GM20000 (cell line): Measurements from ENCODE around the gene LACC1.
A peak's percentile ranks its signal among the peaks of the same experiment; 100 is the strongest.

Experiments used
- DNase-seq: peaks from one replicate; pipeline ENCODE4 v3.0.0; 2012; ENCODE audit warnings: low spot score
- TF ChIP-seq, protein P1 (sequence below): IDR thresholded peaks from 2 replicates; pipeline ENCODE4 v1.5.1; 2012; ENCODE audit warnings: mild to moderate bottlenecking, control low read depth; ENCODE audit errors: extremely low read depth, missing control alignments

LACC1 gene

DNA sequence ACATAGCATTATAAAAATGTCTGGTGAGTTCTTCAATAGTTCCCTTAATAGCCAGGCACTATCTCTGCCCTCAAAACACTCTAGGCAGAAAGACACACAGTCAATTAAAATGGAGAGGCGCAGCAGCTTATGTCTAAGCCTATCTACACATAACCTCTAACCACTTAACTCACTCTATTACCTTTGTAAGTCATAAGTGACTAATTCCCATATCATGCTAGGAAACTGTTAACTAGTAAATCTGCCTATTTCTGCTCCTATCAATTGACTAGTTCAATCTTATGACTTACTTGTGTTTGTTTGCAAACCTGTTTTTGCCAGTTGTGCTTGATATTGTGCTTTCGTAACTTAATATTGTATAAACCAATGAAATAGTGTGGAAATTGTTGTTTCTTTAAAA lies 3.3 kb upstream of the LACC1 start:
- TF ChIP-seq, protein P1, sequence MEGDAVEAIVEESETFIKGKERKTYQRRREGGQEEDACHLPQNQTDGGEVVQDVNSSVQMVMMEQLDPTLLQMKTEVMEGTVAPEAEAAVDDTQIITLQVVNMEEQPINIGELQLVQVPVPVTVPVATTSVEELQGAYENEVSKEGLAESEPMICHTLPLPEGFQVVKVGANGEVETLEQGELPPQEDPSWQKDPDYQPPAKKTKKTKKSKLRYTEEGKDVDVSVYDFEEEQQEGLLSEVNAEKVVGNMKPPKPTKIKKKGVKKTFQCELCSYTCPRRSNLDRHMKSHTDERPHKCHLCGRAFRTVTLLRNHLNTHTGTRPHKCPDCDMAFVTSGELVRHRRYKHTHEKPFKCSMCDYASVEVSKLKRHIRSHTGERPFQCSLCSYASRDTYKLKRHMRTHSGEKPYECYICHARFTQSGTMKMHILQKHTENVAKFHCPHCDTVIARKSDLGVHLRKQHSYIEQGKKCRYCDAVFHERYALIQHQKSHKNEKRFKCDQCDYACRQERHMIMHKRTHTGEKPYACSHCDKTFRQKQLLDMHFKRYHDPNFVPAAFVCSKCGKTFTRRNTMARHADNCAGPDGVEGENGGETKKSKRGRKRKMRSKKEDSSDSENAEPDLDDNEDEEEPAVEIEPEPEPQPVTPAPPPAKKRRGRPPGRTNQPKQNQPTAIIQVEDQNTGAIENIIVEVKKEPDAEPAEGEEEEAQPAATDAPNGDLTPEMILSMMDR: no peak
- DNase-seq: no peak

DNA sequence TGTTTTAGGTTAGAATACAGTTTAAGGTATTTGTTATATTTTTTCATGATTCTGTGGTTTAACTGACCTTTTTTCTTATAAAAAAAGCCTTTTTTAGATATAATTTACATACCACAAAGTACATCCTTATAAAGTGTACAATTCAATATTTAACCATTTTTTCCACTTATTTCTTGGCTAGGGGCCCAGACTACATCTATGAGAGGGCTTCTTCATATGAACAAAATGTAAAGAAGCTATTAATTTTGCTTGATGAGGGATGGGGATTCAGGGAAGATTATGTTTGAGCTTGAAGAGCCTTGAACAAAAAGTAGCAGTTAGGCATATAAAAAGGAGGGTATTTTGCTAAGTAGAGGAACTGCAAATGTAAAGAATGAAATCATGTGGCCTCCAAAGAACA lies 2.4 kb upstream of the LACC1 start:
- no peak for DNase-seq
- TF ChIP-seq, protein P1: no peak

DNA sequence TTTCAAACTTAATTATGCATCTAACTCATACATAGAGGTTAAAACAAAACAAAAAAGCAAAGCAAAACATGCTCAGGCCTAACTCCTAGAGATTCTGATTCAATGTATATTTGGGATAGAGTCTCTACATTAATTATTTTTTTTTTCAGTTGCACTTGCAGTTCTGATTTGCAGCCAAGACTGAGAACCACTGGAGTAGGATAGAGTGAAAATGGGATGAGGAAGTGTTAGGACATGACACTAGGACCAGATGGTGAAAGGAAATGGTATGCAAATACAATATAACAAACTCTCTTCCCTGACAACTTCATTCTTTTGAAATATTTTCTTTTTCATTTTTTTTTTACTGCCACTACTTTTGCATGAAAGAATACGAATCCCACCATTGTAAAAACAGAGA lies 1.9 kb upstream of the LACC1 start:
- TF ChIP-seq, protein P1: no peak
- DNase-seq: no peak

DNA sequence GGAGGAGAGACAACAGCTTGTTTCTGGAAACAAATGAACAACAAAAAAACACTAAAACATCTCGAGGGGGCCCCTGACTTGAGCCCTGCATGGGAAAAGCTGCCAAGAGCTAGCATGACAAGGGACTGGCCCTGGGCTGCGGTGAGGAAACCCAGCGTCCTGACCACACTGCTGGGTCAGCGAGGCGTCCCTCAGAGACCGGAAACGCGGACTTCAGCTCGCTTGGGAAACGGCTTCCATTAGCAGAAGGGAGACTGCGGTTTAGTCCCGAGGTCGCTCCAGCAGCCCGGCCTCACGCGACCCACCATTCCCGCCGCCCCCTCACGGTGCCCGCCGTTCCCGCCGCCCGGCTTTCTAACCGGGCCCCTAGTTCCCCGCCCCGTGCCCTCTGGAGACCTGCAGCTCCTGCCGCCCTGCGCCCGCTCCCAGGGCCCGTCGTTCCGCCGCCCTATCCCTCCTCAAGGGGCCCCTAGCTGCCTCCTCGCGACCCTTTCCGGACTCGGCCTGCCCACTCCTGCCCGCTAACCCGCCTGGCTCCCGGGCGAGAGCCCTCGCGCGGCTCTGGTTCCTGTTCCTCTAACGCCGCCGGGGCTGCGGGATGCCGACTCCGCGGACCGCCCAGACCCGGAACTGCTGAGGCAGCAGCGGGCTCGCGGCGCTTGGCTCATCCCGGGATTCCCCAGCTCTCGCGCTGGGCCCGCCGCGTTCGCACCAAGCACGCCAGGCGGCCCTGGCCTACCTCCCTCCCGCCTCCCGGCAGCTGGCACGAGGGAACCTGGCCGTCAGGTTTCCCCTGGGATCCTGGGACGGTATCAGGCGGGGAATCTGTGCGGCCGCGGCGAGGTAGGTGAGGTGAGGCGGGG lies 581 bp upstream of the LACC1 start, which contains the start of gene CCDC122:
Gene CCDC122, minus strand, starts transcription at position 849 of the 863 bp plus-strand sequence. CDS start 10,364 bp downstream, outside the sequence.
- DNase-seq: peak; percentile 91
- TF ChIP-seq, protein P1: no peak

DNA sequence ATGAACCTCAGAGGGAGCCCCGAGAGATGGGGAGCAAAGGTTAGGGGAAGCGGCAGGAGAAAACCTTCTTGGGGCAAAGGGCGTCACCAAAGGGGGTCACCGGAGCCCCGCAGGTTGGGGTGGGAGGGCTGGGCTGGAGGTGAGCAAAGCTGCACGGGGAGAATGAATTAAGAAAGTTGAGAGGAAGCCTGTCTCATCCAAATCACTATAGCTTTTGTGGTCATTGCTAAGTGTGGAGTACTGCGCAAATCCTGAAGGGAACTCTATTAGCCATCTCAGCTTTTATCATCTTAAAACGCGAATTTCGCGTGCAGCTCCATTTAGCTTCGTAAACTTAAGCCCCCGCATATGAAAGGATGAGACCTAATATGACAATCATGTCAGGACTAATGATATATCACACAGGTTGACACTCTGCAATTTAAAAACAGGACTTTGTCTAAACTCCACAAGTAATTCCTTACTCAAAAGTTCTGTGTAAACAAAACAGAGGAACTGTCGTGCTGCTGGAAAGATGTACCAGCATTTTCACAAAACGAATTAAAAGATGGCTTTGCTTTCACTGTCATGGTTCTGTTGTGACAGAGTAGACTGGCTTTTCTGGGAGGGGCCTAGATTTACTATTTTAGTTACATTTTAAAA lies 631 bp downstream of the LACC1 start:
- TF ChIP-seq, protein P1: no peak
- DNase-seq: no peak

DNA sequence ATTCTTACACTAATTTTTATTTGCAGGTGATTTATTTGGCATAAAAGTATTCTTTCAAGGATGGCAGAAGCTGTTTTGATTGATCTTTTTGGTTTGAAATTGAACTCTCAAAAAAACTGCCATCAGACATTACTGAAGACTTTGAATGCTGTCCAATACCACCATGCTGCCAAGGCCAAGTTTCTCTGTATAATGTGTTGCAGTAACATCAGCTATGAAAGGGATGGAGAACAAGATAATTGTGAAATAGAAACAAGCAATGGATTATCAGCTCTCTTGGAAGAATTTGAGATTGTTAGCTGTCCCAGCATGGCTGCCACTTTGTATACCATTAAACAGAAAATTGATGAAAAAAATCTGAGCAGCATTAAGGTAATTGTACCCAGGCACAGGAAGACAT lies 1.2 kb downstream of the LACC1 start:
- TF ChIP-seq, protein P1: no peak
- DNase-seq: no peak

DNA sequence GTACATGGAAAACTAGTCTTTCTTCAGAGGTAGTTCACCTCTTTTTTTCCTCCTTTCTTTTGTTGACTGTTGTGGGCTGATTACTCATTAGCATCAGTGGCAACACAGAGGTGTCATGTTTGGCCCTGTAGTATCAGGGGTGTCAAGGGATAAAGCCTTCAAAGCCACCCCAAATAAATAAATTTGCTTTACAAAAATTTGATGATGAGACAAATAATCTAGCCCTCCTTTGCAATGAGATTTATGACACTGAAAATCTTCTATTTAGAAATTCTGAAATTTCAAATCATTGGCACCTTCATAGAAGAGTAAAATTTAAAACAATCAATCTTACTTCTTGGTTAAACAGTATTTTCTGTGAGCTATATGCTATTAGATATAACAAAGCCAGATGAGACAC lies 1.9 kb downstream of the LACC1 start:
- no peak for DNase-seq
- TF ChIP-seq, protein P1: no peak
